ENCODE measurements around the gene AMZ1.

AMZ1 gene, protein sequence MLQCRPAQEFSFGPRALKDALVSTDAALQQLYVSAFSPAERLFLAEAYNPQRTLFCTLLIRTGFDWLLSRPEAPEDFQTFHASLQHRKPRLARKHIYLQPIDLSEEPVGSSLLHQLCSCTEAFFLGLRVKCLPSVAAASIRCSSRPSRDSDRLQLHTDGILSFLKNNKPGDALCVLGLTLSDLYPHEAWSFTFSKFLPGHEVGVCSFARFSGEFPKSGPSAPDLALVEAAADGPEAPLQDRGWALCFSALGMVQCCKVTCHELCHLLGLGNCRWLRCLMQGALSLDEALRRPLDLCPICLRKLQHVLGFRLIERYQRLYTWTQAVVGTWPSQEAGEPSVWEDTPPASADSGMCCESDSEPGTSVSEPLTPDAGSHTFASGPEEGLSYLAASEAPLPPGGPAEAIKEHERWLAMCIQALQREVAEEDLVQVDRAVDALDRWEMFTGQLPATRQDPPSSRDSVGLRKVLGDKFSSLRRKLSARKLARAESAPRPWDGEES

DNA sequence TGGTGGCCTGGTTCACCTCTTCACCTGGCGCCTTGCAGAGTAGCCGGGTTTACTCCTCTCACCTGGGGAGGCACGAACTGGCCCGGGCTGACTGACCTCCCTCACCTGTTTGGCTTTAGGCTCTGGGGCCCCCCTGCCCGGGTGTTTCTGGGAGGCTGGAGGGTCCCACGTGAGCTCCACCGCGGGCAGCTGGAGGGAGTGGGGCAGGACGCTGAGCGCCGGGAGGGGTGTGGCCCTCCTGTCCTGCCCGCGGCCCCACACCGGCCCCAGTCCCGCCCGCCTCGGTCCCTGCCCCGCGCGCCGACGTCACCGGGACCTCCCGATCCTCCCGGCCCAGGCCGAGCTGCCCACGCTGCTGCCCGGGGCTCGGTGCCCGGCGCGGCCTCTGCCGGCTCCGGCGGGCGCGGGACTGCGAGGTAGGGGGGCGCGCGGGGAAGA lies at the start of gene AMZ1:
AMZ1 (plus strand) TSS at position 322 of the 438 bp plus-strand sequence. CDS start 12,250 bp downstream, outside the sequence.
- DNase-seq (ENCODE audit: low spot score), result no peak
- in situ Hi-C loops (cut with MboI; ENCODE audit: low pct_unique_long_range_greater_than_20kb, low sequenced_read_pairs, unreplicated experiment), result no loop called here
- TF ChIP-seq, protein P1, sequence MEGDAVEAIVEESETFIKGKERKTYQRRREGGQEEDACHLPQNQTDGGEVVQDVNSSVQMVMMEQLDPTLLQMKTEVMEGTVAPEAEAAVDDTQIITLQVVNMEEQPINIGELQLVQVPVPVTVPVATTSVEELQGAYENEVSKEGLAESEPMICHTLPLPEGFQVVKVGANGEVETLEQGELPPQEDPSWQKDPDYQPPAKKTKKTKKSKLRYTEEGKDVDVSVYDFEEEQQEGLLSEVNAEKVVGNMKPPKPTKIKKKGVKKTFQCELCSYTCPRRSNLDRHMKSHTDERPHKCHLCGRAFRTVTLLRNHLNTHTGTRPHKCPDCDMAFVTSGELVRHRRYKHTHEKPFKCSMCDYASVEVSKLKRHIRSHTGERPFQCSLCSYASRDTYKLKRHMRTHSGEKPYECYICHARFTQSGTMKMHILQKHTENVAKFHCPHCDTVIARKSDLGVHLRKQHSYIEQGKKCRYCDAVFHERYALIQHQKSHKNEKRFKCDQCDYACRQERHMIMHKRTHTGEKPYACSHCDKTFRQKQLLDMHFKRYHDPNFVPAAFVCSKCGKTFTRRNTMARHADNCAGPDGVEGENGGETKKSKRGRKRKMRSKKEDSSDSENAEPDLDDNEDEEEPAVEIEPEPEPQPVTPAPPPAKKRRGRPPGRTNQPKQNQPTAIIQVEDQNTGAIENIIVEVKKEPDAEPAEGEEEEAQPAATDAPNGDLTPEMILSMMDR (IDR thresholded peaks at IDR 0.05; ENCODE audit: extremely low read depth, insufficient read depth, missing control alignments), result no peak

DNA sequence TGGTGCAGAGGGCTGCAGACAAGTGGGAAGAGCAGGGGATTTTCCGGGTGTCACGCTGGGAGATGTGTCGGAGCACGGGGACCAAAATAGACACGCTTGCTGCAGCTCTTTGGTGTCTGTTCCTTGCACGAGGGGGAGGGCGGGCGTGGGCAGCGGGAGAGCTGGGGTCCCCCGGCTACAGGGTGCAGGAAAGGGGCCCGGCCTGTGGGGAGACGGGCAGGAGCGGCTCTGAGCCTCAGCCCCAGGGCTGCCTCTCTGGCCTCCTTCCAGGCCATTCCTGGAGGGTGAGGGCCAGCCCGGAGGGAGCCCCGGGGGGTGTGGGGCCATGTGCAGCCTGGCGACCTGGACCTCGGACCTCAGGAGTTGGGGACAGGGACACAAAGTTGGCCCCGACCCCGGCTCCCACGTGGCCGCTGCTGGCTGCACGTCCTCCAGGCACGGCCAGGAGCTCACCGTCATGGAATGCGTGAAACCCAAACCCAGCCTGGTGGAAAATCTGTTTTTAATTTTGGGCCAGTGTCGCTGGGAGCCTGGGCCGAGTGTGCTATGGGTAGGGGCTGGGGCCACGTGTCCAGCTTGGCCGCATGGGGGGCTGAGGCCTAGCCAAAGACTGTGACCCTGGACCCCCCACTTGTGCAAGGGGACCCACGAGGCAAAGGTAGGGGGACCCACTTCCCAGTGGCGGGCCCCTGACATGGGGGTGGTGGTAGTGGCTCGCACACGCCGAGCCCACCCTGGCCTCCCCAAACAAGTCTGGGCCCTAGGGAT lies 49.6 kb upstream of the AMZ1 start:
- no peak for DNase-seq (ENCODE audit: low spot score)
- in situ Hi-C loops (cut with MboI; ENCODE audit: low pct_unique_long_range_greater_than_20kb, low sequenced_read_pairs, unreplicated experiment), result no loop called here
- TF ChIP-seq, protein P1 (IDR thresholded peaks at IDR 0.05; ENCODE audit: extremely low read depth, insufficient read depth, missing control alignments), result no peak

DNA sequence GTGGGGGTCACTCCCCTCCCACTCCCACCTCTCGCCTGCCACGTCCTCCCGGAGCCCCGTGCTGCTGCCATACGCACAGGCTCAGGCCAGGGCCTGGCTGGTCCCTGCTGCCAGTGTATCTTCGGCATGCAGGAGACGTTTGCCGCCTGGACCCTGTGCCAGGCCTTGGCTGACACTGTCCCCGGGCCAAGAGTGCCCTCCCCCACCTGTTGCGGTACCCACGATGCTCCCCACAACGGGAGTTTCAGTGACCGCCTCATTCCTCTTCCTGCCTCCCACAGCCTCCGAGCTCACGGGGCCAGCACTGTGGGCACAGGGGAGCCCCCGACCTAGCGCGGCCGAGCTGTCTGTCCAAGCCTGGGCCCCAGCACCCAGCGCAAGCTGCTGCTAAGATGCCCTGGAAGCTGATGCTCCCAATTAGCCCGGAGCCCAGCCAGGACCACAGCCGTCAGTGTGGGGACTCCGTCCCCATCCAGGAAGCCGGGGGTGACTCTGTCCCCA lies 48.8 kb upstream of the AMZ1 start:
- TF ChIP-seq, protein P1 (IDR thresholded peaks at IDR 0.05; ENCODE audit: extremely low read depth, insufficient read depth, missing control alignments), result no peak
- in situ Hi-C loops (cut with MboI; ENCODE audit: low pct_unique_long_range_greater_than_20kb, low sequenced_read_pairs, unreplicated experiment), result no loop called here
- DNase-seq (ENCODE audit: low spot score), result no peak

DNA sequence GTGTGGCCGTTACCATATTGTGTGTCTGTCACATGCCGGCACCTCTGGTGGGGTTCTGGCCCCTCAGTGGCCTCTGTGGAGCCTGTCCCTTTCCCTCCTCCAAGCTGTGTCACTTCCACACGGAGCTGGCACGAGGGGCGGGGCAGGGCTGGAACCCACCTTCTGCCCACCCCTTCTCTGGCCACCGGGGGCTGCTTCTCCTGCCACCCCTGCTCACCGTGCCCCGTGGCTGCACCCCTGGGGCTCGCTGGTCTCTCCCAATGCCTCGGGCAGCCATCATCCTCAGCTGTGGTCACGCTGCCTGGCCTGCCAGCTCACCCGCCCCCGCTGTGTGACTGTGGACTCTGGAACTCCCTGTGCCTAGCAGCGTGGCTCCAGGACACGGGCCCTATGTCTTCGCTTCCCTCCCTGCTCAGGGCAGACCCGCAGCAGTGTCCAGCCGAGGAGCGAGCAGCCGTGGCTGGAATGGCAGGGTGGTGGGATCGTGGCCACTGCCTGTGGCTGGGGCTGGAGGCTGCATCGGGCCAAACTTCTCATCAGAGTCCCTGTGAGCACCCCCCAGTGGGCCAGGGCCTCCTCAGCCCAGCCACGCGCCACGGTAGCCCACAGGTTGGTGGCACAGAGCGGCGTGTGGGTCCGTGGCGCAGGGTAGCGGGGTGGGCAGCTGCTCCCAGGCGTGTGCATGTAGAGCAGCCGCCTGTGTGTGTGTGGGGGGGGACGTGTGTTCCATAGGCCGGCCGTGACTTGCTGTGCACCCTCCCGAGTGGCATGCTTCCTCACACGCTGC lies 48.1 kb upstream of the AMZ1 start:
- TF ChIP-seq, protein P1 (IDR thresholded peaks at IDR 0.05; ENCODE audit: extremely low read depth, insufficient read depth, missing control alignments), result no peak
- no peak for DNase-seq (ENCODE audit: low spot score)
- in situ Hi-C loops (cut with MboI; ENCODE audit: low pct_unique_long_range_greater_than_20kb, low sequenced_read_pairs, unreplicated experiment), result no loop called here

DNA sequence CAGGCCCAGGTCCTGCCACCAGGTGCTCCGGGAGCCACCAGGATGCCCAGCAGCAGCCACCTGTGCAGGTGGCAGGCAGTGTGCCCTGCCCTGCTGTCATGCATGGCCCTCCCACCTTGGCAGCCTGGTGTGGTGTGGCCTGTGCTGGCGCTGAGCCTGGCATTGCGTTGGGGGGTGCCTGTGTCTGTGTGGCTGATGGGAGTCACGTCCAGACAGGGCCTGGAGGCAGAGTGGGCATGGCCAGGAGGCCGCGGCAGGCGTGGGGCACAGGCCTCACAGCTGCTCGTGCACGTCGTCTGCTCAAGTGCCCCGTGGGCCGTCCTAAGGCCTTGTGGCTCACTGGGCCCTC lies 47.5 kb upstream of the AMZ1 start:
- in situ Hi-C loops (cut with MboI; ENCODE audit: low pct_unique_long_range_greater_than_20kb, low sequenced_read_pairs, unreplicated experiment), result no loop called here
- no peak for DNase-seq (ENCODE audit: low spot score)
- TF ChIP-seq, protein P1 (IDR thresholded peaks at IDR 0.05; ENCODE audit: extremely low read depth, insufficient read depth, missing control alignments), result no peak

DNA sequence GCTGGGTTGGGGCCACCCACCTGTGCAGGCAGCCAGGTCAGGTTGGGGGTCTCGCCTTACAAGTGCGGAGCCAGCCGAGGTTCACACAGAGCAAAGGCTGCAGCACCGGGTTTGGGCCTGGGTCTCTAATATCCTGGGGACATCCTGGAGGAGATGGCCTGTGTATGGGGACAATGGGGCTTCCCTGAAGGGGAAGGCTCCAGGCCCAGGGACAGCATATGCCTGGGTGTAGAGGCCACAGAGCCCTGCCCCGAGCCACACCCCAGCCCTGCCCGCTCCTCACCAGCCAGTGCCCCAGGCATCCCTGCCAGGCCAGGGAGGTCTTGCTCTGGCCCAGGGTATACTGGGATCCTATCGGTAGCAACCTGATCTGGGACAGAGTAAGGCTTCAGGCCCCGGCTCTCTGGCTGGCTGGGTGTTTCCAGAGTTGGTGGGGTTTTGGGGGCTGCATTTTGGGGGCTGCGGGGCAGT lies 47.1 kb upstream of the AMZ1 start:
- DNase-seq (ENCODE audit: low spot score), result no peak
- TF ChIP-seq, protein P1 (IDR thresholded peaks at IDR 0.05; ENCODE audit: extremely low read depth, insufficient read depth, missing control alignments), result no peak
- in situ Hi-C loops (cut with MboI; ENCODE audit: low pct_unique_long_range_greater_than_20kb, low sequenced_read_pairs, unreplicated experiment), result no loop called here
